Urothelium cell line (cell line): ENCODE results near the gene CEP112.
A peak's percentile ranks its signal among the peaks of the same experiment; 100 is the strongest.
"Not testable (repeated sequence)": the region's sequence is repeated elsewhere in the genome, so short reads cannot be mapped to it uniquely, and the experiment has no call there.

Source experiments
- DNase-seq: peaks from one replicate; pipeline ENCODE4 v3.0.0; 2011; ENCODE audit warnings: low spot score, mixed read lengths
- FAIRE-seq: peaks from 2 replicates; lab custom pipeline; 2011; peaks lifted over from hg19 to GRCh38; lab: Jason Lieb, UNC

CEP112 gene

GRCh38 chr17:65704731-65705130 is 487.2 kb downstream of the CEP112 start:
- no peak for FAIRE-seq
- no peak for DNase-seq

GRCh38 chr17:65703891-65704290 is 488.0 kb downstream of the CEP112 start:
- no peak for DNase-seq
- FAIRE-seq: no peak

GRCh38 chr17:65699459-65699858 is 492.5 kb downstream of the CEP112 start:
- FAIRE-seq (no peak), DNase-seq (no peak)

GRCh38 chr17:65698381-65699061 is 493.4 kb downstream of the CEP112 start:
- FAIRE-seq (no peak), DNase-seq (peak; percentile 40)

- DNase-seq (no peak), FAIRE-seq (no peak)
These were observed 494.3 kb downstream of the CEP112 start for GRCh38 chr17:65697661-65698060.

- DNase-seq (peak; percentile 65), FAIRE-seq (peak; percentile 20)
These were observed 495.1 kb downstream of the CEP112 start for GRCh38 chr17:65696739-65697394.

- no peak for FAIRE-seq
- no peak for DNase-seq
These were observed 497.3 kb downstream of the CEP112 start for GRCh38 chr17:65694601-65695000.

- peak; percentile 74 for FAIRE-seq
These were observed 501.2 kb downstream of the CEP112 start for GRCh38 chr17:65690626-65691310.

GRCh38 chr17:65688307-65688706 is 503.6 kb downstream of the CEP112 start:
- no peak for FAIRE-seq
- DNase-seq: no peak

More at GRCh38 chr17:65690626-65691310, 501.2 kb downstream of the CEP112 start:
- DNase-seq: no peak

GRCh38 chr17:65685110-65685509 is 506.8 kb downstream of the CEP112 start:
- FAIRE-seq: no peak
- DNase-seq: no peak

- DNase-seq (no peak), FAIRE-seq (no peak)
These were observed 507.3 kb downstream of the CEP112 start for GRCh38 chr17:65684631-65685030.

GRCh38 chr17:65683428-65683827 is 508.5 kb downstream of the CEP112 start:
- no peak for FAIRE-seq

GRCh38 chr17:65681763-65682162 is 510.2 kb downstream of the CEP112 start:
- not testable (repeated sequence) for DNase-seq, FAIRE-seq

More at GRCh38 chr17:65683428-65683827, 508.5 kb downstream of the CEP112 start:
- no peak for DNase-seq

GRCh38 chr17:65679165-65679845 is 512.6 kb downstream of the CEP112 start:
- no peak for FAIRE-seq
- no peak for DNase-seq

GRCh38 chr17:65678546-65678945 is 513.4 kb downstream of the CEP112 start:
- FAIRE-seq: peak; percentile 80

GRCh38 chr17:65677932-65678331 is 514.0 kb downstream of the CEP112 start:
- FAIRE-seq (no peak), DNase-seq (peak; percentile 32)

More at GRCh38 chr17:65678546-65678945, 513.4 kb downstream of the CEP112 start:
- no peak for DNase-seq

GRCh38 chr17:65674246-65675045 is 517.5 kb downstream of the CEP112 start:
- FAIRE-seq: no peak

GRCh38 chr17:65670667-65671371 is 521.1 kb downstream of the CEP112 start:
- DNase-seq: peak; percentile 35

More at GRCh38 chr17:65674246-65675045, 517.5 kb downstream of the CEP112 start:
- no peak for DNase-seq

GRCh38 chr17:65668211-65668610 is 523.7 kb downstream of the CEP112 start:
- FAIRE-seq (no peak), DNase-seq (no peak)

More at GRCh38 chr17:65670667-65671371, 521.1 kb downstream of the CEP112 start:
- no peak for FAIRE-seq

- no peak for DNase-seq
- no peak for FAIRE-seq
These were observed 524.3 kb downstream of the CEP112 start for GRCh38 chr17:65667656-65668055.
